SKM-1 (cell line): ENCODE results near the gene BOLA3.
"Not testable (repeated sequence)": the region's sequence is repeated elsewhere in the genome, so short reads cannot be mapped to it uniquely, and the experiment has no call there.

Experiments used
- DNase-seq: peaks from one replicate; lab custom pipeline; 2025; ENCODE audit not compliant: unreplicated experiment; lab: John Stamatoyannopoulos, UW

The BOLA3 gene

GRCh38 chr2:74147727-74148456, at the start of gene BOLA3:
TSS of gene BOLA3 (minus strand) at chr2:74147912. CDS start at chr2:74147874, 38 bp downstream.
- DNase-seq: peak; percentile 71

- DNase-seq: no peak
These were observed 49.3 kb upstream of the BOLA3 start for GRCh38 chr2:74197049-74197448.

- DNase-seq: no peak
These were observed 47.1 kb upstream of the BOLA3 start for GRCh38 chr2:74194799-74195198.

- DNase-seq: no peak
These were observed 44.1 kb upstream of the BOLA3 start for GRCh38 chr2:74191596-74192380.

GRCh38 chr2:74188696-74189095, 41.0 kb upstream of the BOLA3 start:
- no peak for DNase-seq

- no peak for DNase-seq
These were observed 40.4 kb upstream of the BOLA3 start for GRCh38 chr2:74188018-74188601.

- not testable (repeated sequence) for DNase-seq
These were observed 39.0 kb upstream of the BOLA3 start for GRCh38 chr2:74186706-74187105.

GRCh38 chr2:74186038-74186437, 38.3 kb upstream of the BOLA3 start:
- peak; percentile 94 for DNase-seq

- DNase-seq: no peak
These were observed 36.2 kb upstream of the BOLA3 start for GRCh38 chr2:74183878-74184277.

GRCh38 chr2:74181739-74182138, 34.0 kb upstream of the BOLA3 start:
- DNase-seq: peak; percentile 98

- DNase-seq: no peak
These were observed 31.6 kb upstream of the BOLA3 start for GRCh38 chr2:74179063-74179865.

GRCh38 chr2:74178211-74179062, 30.7 kb upstream of the BOLA3 start, which contains the start of gene MOB1A:
TSS of gene MOB1A (minus strand) at chr2:74178879. CDS start at chr2:74178674, 205 bp downstream.
- peak; percentile 94 for DNase-seq

GRCh38 chr2:74177696-74178095, 30.0 kb upstream of the BOLA3 start:
- DNase-seq: no peak

GRCh38 chr2:74174909-74175308, 27.2 kb upstream of the BOLA3 start:
- DNase-seq: no peak

- no peak for DNase-seq
These were observed 21.0 kb upstream of the BOLA3 start for GRCh38 chr2:74168739-74169138.

- no peak for DNase-seq
These were observed 17.0 kb upstream of the BOLA3 start for GRCh38 chr2:74164761-74165160.

- DNase-seq: no peak
These were observed 15.2 kb upstream of the BOLA3 start for GRCh38 chr2:74162951-74163350.

- DNase-seq: no peak
These were observed 8.1 kb upstream of the BOLA3 start for GRCh38 chr2:74155830-74156229.

GRCh38 chr2:74152954-74153353, 5.2 kb upstream of the BOLA3 start:
- no peak for DNase-seq
